ENCODE measurements around the gene EDC3. TPM values are rescaled to one million over a fixed set of nuclear protein-coding genes. Genes with fewer than 3 reads are reported as not detected.
"Not testable (repeated sequence)": the region's sequence is repeated elsewhere in the genome, so short reads cannot be mapped to it uniquely, and the experiment has no call there.

Gene EDC3
- total RNA-seq, 2 experiments from 2014 or later = 54.3 to 55.7 TPM

DNA sequence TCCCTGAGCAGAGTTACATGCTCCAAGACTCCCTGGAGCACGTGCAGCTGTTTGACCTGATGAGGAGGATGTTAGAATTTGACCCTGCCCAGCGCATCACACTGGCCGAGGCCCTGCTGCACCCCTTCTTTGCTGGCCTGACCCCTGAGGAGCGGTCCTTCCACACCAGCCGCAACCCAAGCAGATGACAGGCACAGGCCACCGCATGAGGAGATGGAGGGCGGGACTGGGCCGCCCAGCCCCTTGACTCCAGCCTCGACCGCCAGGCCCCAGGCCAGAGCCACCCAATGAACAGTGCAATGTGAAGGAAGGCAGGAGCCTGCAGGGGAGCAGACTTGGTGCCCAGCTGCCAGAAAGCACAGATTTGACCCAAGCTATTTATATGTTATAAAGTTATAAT lies 66.1 kb downstream of the EDC3 start:
- not testable (repeated sequence) for H3K27ac Mint-ChIP-seq, H3K4me3 Mint-ChIP-seq, DNase-seq, H3K9me3 Mint-ChIP-seq, H3K27me3 Mint-ChIP-seq
- peaks cover 18% of the 10 kb centered on the region for H3K36me3 Mint-ChIP-seq
- peaks cover 26% of the 10 kb centered on the region for H3K4me1 Mint-ChIP-seq

DNA sequence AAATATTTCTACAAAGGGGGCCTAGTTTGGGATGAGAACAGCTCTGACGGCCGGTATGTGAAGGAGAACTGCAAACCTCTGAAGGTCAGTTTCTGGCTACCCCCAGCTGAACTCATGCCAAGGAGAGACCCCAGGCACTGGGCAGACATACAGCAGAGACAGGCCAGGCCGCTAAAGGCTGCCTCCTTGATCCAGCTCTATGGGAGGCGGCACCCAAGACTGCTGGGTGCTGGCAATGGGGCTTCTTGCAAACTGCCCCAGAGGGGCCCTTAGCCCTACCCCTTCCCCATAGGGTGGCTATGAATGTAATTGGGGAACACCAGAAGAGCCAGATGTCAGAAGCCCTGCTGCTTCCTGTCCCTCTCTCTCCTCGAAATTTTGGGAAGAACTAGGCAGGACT lies 66.9 kb downstream of the EDC3 start:
- Mint-ChIP-seq H3K27ac (peak overlapping the region; percentile 73), H3K4me3 (no peak overlapping the region), H3K27me3 (no peaks in the 10 kb centered on the region), H3K4me1 (peaks cover 29% of the 10 kb centered on the region), H3K9me3 (no peaks in the 10 kb centered on the region), H3K36me3 (peaks cover 16% of the 10 kb centered on the region)
- DNase-seq = no peak

DNA sequence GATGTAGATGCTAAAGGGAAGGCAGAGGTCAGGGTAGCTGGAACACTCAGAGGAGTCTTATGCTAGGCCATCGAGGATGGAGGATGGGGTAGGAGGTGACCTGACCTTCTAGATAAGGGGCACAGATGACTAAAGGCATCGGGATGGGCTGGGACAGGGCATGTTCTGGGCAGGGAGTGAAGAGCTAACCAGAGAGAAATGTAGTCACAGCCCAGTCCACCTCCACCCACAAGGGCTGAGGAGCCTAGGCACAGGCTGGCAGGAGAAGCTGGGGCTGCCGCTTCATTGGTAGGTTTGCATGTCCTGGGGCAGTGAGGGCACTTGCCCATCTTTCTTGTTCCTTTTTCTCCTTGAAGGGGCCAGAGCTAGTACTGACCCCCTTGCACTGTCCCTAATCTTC lies 67.6 kb downstream of the EDC3 start:
- Mint-ChIP-seq H3K36me3 (peaks cover 18% of the 10 kb centered on the region), H3K9me3 (no peaks in the 10 kb centered on the region), H3K4me1 (peaks cover 29% of the 10 kb centered on the region), H3K27ac (peak overlapping the region; percentile 65), H3K27me3 (no peaks in the 10 kb centered on the region), H3K4me3 (no peak overlapping the region)
- DNase-seq = no peak

DNA sequence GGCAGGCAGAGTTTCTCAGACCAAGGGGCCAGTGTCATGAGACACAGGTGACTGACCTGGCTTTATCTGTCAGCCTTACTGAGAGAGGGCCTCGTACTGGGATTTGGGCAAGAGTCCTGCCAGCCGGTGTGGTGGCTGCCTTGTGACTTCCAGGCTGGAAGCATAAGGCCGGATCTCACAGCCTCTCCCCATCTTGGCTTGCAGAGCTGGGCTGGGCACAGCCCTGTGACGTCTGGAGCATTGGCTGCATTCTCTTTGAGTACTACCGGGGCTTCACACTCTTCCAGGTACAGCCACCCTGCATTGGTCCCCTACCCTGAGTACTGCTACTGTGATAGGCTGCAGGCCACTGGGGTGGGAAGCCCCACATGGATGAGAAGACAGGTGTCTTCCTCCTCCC lies 68.1 kb downstream of the EDC3 start:
- Mint-ChIP-seq H3K27ac (peak overlapping the region; percentile 65), H3K4me3 (no peak overlapping the region), H3K27me3 (no peaks in the 10 kb centered on the region), H3K4me1 (peaks cover 29% of the 10 kb centered on the region), H3K9me3 (no peaks in the 10 kb centered on the region), H3K36me3 (peaks cover 21% of the 10 kb centered on the region)
- no peak for DNase-seq

DNA sequence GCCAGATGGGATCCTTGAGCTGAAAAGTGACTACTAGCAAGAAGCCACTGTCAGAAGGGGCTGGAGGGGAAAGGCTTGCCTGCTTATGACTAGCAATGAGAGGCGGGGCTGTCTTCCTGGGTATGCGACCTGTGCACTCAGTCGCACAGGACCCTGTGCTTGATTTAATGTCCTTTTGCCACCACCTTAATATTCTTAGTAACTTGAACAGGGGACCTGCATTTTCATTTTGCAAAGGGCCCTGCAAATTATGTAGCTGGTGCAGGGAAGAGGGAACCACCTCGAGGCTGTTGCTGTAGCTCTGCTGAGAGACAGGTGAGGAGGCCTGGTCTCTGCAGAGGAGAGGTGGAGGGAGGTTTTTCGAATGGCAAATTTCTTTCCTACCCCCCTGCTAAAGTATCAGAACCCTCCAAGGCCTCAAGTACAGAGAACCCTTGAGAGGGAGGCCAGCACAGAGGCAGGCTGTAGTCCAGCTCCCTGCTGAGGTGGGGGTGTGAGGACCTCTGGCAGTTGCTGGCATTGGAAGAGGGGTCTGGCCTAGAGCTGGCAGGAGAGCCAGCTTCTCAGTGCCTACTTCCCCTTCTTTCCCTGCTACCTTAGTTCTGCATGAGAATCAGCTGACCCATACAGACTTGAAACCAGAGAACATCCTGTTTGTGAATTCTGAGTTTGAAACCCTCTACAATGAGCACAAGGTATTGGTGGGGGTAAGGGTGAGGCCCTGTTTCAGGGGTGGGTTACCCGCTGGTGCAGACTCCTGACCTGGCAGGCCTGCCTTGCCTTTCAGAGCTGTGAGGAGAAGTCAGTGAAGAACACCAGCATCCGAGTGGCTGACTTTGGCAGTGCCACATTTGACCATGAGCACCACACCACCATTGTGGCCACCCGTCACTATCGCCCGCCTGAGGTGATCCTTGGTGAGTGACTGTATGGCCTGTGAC lies 68.8 kb downstream of the EDC3 start:
- Mint-ChIP-seq H3K27me3 (no peaks in the 10 kb centered on the region), H3K4me3 (no peak overlapping the region), H3K36me3 (peaks cover 22% of the 10 kb centered on the region), H3K27ac (peak overlapping the region; percentile 65), H3K9me3 (no peaks in the 10 kb centered on the region), H3K4me1 (peaks cover 29% of the 10 kb centered on the region)
- DNase-seq = no peak

DNA sequence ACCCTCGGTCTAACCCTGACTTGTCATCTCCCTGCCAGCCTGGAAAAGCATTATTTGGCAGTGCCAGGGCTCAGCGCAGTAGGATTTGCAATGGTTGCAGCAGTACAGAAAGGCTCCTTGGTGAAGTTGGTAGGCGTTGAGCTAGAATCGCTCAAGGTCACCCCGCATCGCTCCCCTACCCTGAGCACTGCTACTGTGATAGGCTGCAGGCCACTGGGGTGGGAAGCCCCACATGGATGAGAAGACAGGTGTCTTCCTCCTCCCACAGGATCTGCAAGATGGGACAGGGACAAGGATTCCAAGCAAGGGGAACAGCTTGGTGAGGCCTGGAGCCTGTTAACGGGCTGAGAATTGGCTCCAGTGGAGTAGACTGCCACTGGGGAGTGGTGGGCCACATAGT lies 69.5 kb downstream of the EDC3 start:
- Mint-ChIP-seq H3K4me1 (peaks cover 30% of the 10 kb centered on the region), H3K4me3 (no peak overlapping the region), H3K27ac (peak overlapping the region; percentile 65), H3K36me3 (peaks cover 26% of the 10 kb centered on the region), H3K27me3 (no peaks in the 10 kb centered on the region), H3K9me3 (no peaks in the 10 kb centered on the region)
- no peak for DNase-seq

DNA sequence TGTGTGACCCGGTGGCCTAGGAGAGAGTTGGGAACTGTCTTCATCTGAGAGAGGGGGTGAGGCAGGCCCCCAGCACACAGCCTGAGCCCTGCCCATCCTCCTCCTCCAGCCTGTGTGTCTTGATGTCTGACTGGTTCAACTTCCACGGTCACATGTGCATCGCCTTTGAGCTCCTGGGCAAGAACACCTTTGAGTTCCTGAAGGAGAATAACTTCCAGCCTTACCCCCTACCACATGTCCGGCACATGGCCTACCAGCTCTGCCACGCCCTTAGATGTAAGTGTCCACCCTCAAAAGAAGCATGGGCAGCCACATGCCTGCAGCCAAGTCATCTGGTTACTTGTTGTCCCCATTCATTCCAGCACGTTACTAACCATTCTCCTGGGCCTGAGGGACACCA lies 70.1 kb downstream of the EDC3 start:
- Mint-ChIP-seq H3K27me3 (no peaks in the 10 kb centered on the region), H3K27ac (peak overlapping the region; percentile 65), H3K4me1 (peaks cover 35% of the 10 kb centered on the region), H3K4me3 (no peak overlapping the region), H3K36me3 (peaks cover 31% of the 10 kb centered on the region), H3K9me3 (no peaks in the 10 kb centered on the region)
- DNase-seq = no peak

DNA sequence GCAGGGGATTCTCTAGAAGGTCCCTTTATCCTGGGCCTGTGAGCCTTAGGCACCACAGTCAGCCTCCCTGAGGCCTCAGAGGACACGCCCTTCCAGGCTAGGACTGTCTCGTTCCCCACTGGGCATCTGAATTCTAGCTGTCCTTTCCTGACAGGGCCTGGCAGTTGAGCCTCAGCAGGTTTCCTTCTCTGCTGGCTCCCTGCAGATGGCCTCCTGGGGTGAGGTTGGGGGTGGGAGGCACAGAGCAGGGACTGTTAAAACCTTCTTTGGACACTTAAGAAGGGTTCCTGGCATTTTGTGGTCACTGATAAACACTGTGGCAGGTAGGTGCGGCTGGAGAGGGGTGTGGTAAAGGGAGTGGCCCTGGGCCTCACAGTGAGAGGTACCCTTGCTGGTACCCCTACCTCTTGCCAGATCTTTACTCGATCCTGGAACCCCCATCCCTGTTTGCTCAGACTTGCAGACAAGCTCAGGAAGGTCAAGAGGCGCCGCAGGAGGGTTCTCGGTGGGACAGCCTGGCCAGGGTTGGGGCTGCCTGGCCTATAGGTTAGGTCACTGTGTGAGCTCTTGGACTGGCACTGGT lies 71.7 kb downstream of the EDC3 start:
- Mint-ChIP-seq H3K27me3 (no peaks in the 10 kb centered on the region), H3K4me1 (peaks cover 44% of the 10 kb centered on the region), H3K4me3 (no peak overlapping the region), H3K27ac (peak overlapping the region; percentile 58), H3K9me3 (no peaks in the 10 kb centered on the region), H3K36me3 (peaks cover 31% of the 10 kb centered on the region)
- no peak for DNase-seq

DNA sequence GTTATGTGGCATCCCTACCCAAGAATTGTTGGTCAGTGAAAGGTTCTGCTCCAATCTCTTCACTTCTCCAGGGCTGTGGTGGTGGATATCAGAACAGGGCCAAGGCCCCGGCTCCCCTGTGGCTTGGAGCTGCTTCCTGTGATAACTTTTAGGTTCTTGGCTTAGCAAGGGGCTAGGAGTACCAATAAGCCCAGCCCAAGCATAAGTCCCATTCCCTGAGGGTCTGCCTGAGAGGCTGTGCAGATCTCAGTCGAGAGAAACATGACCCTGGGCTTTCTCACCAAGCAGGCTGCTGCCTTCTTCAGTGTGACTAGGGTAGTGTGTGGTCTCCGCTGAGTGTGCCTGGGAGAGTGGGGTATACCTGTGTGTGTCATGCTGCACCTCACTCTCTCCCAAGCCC lies 73.1 kb downstream of the EDC3 start:
- Mint-ChIP-seq H3K36me3 (peaks cover 27% of the 10 kb centered on the region), H3K9me3 (no peaks in the 10 kb centered on the region), H3K4me3 (no peak overlapping the region)

DNA sequence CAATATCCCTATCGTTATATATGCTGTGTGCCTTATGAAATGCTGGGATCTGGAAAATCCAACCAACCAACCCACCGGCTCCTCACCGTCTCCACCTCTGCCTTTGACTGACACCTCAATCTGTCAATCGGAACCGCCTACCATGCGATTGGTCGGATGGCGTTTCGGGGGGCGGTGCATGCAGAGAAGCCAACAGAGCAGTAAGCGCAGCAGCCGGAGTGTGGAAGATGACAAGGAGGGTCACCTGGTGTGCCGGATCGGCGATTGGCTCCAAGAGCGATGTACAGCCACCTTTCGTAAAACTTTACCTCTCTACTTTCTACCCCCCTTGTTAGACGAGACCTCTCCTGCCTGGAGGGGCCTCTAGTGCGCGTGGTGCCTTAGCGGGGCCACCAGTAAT lies 73.9 kb downstream of the EDC3 start:
- H3K27ac Mint-ChIP-seq = no peak overlapping the region
- DNase-seq = no peak
- peaks cover 56% of the 10 kb centered on the region for H3K4me1 Mint-ChIP-seq
- peaks cover 31% of the 10 kb centered on the region for H3K36me3 Mint-ChIP-seq
- no peaks in the 10 kb centered on the region for H3K27me3 Mint-ChIP-seq
- no peak overlapping the region for H3K4me3 Mint-ChIP-seq
- no peaks in the 10 kb centered on the region for H3K9me3 Mint-ChIP-seq

More for the DNA sequence above, 73.1 kb downstream of the EDC3 start:
- no peak for DNase-seq
- Mint-ChIP-seq H3K4me1 (peaks cover 54% of the 10 kb centered on the region), H3K27ac (no peak overlapping the region), H3K27me3 (no peaks in the 10 kb centered on the region)

DNA sequence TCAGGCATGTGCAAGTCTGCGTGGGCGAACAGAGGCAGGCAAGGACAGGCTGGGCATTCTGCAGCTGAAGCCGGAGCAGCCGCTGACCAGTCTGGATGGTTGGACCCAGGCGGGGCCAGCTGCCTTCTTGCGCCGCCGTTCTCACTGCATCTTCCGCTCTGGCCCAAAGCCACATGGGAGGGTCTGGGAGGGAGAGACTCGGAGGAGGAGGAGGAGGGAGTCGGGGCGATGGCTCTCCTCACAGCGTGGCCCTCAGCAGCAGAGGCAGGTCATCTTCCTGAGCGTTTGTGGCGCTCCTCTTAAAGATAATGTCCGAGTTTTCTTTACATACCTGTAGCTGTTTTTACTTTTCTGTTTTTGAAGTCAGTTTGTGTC lies 74.3 kb downstream of the EDC3 start:
- Mint-ChIP-seq H3K27ac (no peak overlapping the region), H3K4me1 (peaks cover 56% of the 10 kb centered on the region), H3K4me3 (no peak overlapping the region), H3K27me3 (no peaks in the 10 kb centered on the region), H3K36me3 (peaks cover 35% of the 10 kb centered on the region), H3K9me3 (no peaks in the 10 kb centered on the region)
- no peak for DNase-seq

DNA sequence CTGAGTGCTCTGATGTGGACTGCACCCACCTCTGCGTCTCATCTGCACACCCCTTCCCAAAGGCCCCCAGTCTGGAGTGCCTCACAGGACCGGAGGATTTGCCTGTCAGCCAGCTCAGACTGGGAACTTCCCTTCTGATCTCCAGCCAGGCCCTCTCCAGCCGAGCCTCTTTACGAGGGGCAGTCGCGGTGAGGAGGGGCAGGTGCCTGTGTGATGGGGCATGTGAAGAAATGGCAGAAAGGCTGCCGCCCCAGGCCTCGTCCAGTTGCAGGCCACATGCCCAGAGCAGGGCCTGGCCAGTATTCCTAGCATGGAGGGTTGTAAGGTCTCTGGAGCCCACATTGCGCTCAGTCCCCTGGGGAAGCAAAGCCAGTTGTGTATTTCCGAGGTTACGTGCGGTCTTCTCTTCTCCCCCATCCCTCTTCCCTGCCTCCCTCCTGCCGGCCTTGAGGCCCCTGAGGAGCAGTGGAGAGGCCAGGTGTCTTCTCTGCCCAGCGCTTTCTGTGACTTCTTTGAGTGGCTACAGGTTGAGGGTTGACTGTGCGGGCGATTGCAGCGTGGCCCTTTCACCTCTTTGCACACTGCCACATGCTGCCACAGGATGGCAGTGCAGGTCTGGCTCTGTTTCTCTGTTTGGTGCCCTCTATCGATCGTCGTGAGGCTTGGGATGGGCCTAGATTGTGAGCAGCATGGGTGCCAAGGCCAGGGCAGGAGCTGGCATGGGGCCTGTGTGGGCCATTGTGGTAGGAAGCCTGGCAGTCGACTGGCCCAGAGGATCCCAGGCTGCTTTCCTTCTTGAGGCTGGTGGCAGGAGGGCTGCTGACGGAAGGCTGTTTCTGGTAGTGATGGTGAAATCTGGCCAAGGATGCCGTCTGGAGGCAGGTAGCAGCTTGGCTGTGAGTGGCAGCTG lies 74.9 kb downstream of the EDC3 start:
- Mint-ChIP-seq H3K4me1 (peaks cover 51% of the 10 kb centered on the region), H3K4me3 (no peak overlapping the region), H3K27me3 (no peaks in the 10 kb centered on the region), H3K27ac (peak overlapping the region; percentile 80), H3K36me3 (peaks cover 37% of the 10 kb centered on the region), H3K9me3 (no peaks in the 10 kb centered on the region)
- peak; percentile 76 for DNase-seq

DNA sequence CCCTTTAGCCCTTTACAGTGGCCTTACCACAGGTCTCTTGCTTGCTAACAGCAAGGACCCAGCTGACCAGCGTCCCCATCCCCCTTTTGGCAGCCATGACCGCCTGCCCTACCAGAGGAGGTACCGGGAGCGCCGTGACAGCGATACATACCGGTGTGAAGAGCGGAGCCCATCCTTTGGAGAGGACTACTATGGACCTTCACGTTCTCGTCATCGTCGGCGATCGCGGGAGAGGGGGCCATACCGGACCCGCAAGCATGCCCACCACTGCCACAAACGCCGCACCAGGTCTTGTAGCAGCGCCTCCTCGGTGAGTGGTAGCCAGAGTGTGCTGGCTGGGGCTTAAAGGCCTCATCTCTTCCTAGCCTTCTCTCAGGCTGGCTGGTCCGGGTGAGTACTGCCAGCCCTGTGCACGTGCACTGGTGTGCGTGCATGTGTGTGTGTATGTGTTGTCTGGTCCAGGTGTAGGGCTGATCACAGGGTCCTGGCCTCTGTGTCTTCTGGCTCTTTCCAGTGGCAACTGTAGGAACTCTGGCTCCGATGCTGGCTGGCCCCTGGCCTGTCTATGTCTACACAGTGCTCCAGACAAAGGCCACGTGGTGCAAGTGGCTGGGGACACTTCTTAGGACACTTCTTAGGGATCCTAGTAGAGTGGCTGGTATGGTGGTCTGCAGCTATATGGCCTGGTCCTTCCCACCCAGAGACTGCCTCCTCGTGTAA lies 75.7 kb downstream of the EDC3 start:
- no peaks in the 10 kb centered on the region for H3K27me3 Mint-ChIP-seq
- no peak overlapping the region for H3K4me3 Mint-ChIP-seq
- H3K36me3 Mint-ChIP-seq = peaks cover 32% of the 10 kb centered on the region
- no peaks in the 10 kb centered on the region for H3K9me3 Mint-ChIP-seq
- peak overlapping the region; percentile 34 for H3K27ac Mint-ChIP-seq
- peaks cover 46% of the 10 kb centered on the region for H3K4me1 Mint-ChIP-seq
- no peak for DNase-seq

DNA sequence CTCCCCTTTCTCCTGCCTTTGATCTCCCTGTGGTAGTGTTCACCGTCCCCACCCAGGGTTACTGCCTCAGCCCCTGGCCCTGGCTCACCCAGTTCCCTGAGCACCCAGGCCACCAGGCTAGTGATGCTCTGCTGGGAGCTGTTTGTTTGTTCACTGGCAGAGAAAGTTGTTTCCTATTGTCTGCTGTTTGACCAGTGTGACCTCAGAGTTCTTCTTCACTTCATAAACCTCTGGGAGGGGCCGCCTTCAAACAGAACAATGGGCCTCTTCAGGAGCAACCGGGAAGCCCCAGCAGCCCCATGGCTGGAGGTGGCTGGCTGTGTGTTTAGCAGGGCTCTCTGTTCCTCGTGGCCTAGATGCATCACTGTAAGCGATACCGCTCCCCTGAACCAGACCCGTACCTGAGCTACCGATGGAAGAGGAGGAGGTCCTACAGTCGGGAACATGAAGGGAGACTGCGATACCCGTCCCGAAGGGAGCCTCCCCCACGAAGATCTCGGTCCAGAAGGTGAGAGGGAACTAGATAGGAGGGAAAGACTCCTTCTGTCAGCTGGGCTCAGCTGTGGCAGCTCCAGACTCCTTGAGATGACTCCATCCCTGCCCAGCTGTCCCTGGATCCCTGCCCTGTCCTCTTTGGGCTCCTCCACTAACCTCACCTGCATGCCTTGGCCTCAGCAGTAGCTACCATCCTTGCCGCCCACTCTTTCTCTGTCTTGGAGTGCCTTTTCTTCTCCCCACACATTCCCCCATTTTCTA lies 76.8 kb downstream of the EDC3 start:
- peak overlapping the region; percentile 72 for H3K27ac Mint-ChIP-seq
- H3K4me3 Mint-ChIP-seq = no peak overlapping the region
- H3K4me1 Mint-ChIP-seq = peaks cover 45% of the 10 kb centered on the region
- H3K9me3 Mint-ChIP-seq = no peaks in the 10 kb centered on the region
- H3K27me3 Mint-ChIP-seq = no peaks in the 10 kb centered on the region
- DNase-seq = no peak
- peaks cover 29% of the 10 kb centered on the region for H3K36me3 Mint-ChIP-seq
